ENCODE results near the gene NAP1L4.

NAP1L4 gene

GRCh38 chr11:2992234-2992996 lies at the start of gene NAP1L4:
Gene NAP1L4, minus strand, starts transcription at chr11:2992329. Its CDS starts 13,109 bp downstream, at chr11:2979220.
- DNase-seq: peak; percentile 96

DNA sequence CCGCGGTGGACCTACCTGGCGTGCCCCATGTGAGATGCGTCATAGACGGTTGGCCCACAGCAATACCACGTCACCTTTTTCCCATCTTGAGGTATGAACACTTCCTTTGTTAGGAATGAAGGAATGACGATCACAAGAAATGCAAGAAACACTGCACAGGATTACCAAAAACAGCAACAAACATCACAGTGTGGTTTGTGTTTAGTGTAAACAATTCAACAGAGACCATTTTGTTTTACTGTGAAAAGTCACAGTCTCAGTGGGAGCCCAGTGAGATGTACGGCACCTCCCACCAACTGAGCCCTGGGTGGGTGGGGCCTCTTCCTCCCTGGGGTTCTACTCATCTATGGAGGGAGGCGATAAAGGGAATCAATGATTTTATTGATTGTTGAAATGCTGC lies 48.8 kb upstream of the NAP1L4 start:
- DNase-seq: no peak

- no peak for DNase-seq
Measured at GRCh38 chr11:3037945-3038271, 45.8 kb upstream of the NAP1L4 start.

DNA sequence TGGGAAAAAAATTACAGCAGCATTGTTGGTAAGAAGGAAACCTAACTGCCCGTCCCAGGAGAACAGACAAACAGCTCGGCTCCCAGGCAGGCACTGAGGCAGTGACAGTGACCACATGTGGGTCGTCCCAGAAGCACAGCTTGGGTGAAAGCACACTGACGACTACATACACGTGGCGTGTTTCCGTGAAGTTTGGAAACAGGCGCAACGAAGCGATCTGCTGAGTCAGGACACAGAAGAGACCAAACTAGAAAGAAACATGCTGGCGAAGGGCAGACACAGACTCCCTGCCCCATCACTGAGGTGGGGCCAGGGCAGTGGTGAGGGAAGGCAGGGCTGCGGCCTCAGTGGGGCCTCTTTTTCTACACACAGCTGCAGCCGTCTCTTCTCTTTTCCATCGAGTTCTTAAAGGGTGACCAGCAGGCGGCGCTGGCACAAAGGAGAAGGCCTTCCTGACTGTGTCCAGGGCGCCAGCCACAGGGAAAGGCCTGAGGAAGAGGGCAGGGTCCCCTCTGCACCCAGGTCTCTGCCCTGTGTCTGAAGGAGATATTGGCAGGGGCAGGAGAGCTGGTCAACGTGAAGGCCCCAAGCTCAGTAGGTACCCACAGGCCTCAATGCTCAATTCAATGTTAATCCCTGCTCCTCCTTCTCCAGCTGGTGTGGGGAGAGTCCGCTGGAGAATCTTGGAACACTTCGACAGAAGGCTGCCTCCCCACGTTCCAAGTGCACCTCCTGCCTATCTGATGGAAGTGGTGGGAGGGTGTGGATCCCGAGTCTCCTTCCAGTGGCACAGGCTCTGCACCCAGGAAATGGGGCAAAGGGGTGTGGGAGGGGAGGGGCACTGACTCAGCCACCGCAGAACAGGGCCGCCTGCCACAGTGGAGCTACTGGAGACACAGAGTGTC lies 45.2 kb upstream of the NAP1L4 start:
- peak; percentile 44 for DNase-seq

GRCh38 chr11:3036419-3036818 lies 44.3 kb upstream of the NAP1L4 start:
- DNase-seq: no peak

- no peak for DNase-seq
Measured at GRCh38 chr11:3035333-3035732, 43.2 kb upstream of the NAP1L4 start.

DNA sequence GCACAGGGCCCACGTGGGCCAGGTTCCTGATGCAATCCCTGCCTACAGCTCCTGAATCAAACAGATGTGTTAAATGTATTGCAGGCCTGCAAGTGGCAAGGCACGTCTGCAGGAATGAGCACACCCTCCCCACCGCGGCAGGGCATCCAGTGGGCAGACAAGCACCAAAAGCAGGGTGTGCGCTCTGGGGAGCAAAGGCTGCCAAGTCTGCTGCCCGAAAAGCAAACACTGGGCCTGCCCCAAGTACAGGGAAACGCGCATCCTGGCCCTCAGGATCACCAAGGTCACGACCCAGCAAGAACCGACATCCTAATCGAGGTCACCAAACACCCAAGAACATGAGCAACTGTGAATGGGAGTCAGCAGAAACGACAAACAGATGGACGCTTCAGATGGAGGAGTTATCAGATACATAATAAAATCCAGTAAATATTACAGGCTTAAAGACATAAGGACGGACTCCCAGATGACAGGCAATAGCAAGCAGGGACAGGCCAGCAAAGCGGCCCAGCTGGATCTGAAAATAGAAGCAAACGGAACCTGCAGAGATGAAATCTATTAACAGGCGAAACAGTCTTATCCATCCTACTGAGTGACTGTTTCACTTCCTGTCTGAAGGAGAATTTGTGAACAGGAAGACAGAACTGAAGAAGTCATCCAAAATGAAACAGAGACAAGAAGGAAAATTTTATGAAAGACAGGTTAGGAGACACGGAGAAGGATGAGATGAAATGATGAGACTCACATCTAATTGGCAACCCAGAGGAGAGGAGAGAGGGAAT lies 38.4 kb upstream of the NAP1L4 start:
- DNase-seq: no peak

DNA sequence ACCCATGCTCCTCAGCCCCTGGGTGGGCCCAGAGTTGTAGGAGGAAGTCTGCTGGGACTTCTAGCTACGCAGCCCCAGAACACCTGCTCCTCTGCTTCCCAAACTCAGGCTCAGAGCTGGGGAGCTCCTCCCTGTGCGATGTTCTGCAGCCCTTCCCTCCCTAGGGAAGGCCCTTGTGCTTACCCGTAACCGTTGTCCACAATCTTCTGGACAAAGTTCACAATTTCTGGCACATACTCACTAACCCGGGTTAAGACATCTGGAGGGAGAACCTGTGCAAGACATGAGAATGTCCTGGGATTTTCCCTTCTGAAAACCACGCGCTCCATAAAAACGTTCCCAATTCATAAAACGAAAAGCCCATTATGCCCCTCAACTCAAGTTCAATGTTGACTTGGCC lies 36.7 kb upstream of the NAP1L4 start:
- no peak for DNase-seq

GRCh38 chr11:3026803-3027202 lies 34.7 kb upstream of the NAP1L4 start:
- DNase-seq: no peak

DNA sequence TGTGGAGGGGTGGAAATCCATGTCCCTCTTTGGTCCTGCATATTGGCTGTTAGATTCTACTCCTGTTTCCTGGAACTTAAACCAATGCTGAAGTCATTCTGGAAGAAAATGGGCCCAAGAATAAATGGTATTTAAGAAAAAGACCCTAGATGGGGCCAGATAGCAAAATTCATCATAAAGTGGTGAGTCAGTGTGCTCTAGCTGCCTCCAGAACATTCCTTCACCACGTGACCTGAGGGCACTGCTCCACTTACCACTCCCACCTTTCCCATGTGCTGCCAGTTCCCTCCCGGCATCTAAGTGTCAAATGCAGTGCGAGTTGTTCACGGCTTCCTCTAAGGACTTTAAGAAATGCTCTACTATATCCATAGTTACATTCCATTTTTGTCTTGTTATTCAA lies 30.9 kb upstream of the NAP1L4 start:
- DNase-seq: no peak

DNA sequence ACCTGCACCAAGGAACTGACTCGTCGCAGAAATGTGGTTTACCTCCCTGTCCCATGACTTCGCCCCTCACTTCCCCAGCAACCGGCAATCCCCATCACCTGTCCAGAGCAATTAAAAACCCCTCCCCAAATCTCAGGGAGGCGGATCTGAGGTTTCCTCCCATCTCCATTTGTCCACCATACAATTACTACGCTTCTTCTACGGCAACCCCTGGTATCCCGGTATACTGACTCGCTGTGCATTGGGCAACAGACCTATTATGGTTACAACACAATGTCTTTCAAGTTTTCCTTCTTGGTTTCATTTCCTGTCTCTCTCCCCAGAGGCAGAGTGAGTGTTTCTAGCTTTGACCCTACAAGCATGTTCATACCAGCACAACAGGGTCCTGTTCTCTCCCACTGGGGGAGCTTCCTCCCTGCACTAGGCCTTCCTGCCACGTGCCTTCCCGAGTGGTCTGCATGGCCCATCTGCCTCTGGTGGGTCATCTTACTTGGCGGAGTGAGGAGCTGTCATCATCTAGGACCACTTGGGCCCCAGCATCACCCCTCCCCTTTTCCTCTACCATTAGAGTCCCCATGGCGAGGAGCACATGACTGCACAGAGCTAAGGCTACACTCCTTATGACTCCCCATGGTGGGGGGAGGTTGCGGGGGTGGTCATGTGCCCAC lies 30.3 kb upstream of the NAP1L4 start:
- no peak for DNase-seq

DNA sequence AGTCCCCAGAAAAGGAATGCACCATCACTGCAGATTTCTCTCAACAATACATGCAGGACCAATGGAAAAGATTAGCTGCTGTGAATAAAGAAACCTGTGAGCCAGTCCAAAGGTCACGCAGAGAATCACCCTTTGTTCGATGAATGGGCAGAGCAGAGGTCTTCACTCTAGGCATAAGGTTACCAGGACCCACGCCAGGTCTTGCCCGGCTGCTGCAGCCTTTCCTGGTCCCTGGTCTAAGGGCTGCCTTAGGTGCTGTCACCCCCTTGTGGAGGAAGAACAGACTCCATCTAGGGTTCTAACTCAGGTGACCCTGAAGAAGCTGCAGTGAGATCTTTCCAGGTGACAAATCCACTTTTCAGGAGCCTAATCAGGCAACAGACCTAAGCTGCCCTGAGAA lies 29.0 kb upstream of the NAP1L4 start:
- peak; percentile 37 for DNase-seq

DNA sequence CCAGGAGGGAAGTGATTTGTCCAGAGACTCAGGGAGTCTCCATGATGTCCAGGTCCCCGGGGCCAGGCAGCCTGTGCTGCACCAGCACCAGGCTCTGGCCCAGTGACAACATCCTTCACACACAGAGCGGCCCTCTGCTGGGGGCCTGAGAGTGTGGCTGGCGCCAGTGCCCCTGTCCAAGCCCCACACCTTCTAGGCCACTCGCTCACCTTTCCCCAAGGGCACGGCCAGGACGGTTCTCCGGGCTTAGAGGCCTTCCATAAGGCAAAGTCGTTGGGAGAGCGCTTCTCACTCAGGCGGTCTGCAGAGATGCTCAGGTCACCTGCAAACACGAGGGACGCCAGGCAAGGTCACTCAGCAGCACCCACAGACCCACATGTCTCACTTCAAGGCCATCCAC lies 27.9 kb upstream of the NAP1L4 start:
- no peak for DNase-seq

DNA sequence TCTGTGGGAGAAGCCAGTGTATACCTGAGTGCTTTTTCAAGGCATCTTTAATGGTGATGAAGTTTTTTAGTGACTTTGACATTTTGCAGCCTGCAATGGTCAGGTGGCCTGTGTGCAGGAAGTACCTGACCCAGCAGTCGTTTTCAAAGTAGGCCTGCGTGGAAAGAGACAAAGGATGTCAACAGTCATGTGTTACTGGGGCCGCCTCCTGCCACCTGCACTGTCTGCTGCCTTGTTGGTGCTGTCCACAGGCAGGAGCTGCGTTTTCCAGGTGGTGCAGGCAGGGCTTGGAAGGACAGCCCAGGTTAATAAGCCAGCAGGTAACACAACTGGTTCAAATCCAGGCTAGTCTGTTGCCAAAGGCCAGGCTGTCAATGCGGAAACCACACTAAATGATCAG lies 26.5 kb upstream of the NAP1L4 start:
- DNase-seq: no peak

- no peak for DNase-seq
Measured at GRCh38 chr11:3016861-3017260, 24.7 kb upstream of the NAP1L4 start.

- no peak for DNase-seq
Measured at GRCh38 chr11:3015796-3016195, 23.7 kb upstream of the NAP1L4 start.

DNA sequence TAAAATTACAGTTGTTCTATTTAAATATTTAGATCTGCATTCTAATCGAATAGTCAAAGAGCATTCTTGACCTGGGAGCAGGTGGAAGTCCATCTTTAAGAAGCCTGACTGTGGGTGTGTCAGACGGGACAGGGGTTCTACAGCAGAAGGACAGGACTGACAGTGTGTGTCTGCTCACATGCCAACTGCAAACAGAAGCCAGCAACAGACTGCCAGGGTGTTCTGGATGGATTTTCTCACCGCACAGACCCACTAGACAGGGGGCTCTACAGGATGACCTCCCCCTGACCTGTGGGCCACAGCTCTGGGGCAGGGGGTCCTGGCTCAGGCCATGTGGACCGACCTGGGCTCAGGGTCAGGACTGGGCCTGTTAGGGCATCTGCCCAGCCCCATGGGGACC lies 22.8 kb upstream of the NAP1L4 start:
- DNase-seq: no peak

DNA sequence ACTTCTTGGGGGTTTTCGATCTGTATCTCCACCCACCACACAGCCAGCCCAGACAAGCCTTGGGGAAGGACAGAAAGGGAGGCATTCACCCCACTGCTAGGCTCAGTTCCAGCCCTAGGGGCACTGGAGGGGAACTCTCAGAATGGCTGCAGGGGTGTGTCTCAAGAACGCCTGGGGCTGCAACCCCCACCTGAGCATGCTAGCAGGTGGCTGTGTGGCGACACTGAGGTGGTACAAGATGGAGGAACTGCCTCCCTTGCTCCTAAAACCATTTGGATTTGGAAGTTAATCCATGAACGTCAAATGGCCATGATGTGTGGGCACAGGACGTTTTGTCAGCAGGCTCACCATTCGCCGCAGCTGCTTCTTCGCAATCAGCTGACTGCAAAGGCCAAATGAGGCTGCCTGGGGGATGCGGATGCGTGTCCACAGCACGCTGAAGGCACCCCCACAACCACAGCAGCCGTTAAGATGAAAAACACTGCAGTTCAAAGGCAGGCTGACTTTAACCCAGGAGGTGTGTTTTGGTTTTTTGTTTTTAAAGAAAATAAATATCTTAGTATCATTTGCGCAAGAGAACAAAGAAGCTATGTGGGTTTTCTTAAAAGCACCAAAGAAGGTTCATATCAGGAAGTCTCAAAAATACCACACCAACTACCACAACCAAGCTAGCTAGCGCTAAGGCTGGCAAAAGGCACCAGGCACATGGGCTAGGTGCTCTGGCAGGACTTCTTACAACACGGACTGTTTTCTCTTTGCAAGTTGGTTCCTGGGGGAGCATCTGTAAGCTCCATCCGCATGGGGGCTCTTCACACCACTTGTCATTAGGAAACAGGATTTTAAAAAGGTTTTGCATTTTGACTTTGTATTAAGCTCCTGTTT lies 22.2 kb upstream of the NAP1L4 start:
- DNase-seq: peak; percentile 70

DNA sequence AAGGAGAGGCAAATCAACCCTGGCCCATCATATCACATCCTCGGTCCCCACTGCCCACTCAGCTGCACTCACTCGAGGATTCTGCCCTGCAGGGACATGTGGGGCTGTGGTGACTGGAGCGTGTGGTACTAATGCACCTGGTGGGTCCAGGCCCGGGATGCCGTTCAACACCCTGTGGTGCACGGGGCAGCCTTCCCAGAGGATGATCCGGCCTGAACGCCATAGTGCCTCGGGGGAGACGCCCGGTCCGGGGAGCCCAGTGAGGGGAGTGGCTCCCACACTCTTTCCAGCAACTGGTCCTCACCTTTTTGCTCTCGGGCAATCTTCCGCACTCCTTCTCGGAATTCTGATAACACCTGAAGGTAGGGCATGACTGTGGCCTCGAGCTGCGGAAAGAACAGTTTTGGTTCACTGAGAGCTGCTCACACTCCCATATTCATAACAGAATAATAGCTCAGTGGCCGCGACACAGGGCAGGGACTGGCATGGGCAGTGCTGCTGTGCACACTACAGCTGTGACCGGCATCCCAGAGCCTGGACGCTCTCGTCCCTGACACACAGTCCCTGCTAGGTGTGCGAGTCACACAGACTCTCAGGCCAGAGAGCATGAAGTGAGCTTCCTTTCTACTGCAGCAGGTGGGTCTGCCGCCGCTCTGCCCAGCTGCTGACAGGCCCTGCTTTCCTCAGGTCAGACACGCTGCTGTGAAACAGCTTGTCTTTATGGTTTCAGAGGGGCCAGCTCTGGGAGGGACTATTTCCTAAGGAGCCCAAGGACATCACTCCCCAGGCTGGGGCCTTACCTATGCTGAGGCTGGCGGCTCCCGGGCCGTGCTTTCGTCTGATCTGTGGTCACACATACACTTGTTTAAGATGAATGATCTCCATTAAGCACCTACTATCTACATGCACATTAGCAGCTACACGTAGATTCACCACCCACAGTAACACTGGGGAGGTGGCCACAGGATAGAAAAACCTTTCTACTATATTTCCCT lies 20.1 kb upstream of the NAP1L4 start:
- no peak for DNase-seq

GRCh38 chr11:3010521-3011275 lies 18.6 kb upstream of the NAP1L4 start:
- no peak for DNase-seq
